Natural killer cell (primary cell): ENCODE measurements around the gene MIA2. TPM values are rescaled to one million over a fixed set of nuclear protein-coding genes. Genes with fewer than 3 reads are reported as not detected.

Experiments used
- ATAC-seq, 3 donors: fragments of 150-1000 bp in 2 of 3; fragments of 200-7000 bp in 1 of 3; cut with Tn5 transposase; 1 replicate in 1 of 3; 2 replicates in 2 of 3; pipeline ENCODE4 v1.10.0; 2021; ENCODE audit warnings: mild to moderate bottlenecking in 2 of 3, moderate library complexity in 2 of 3
- DNase-seq, 2 donors: peaks; one replicate each; pipeline versions ENCODE4 v3.0.0 to v3.0.0-alpha.2; 2013 to 2021; ENCODE audit warnings: mixed read lengths in 1 of 2
- H3K27ac ChIP-seq: one replicate; pipeline ENCODE4 v1.5.1; 2013; ENCODE audit warnings: mild to moderate bottlenecking, low read length
- H3K27me3 ChIP-seq: one replicate; pipeline ENCODE4 v1.6.1; 2013; ENCODE audit warnings: low read length; ENCODE audit not compliant: control insufficient read depth, insufficient read depth
- H3K36me3 ChIP-seq: one replicate; pipeline ENCODE4 v1.6.1; 2013; ENCODE audit warnings: low read length; ENCODE audit not compliant: control insufficient read depth, insufficient read depth
- H3K4me1 ChIP-seq: one replicate; pipeline ENCODE4 v1.6.1; 2013; ENCODE audit warnings: low read length; ENCODE audit not compliant: control insufficient read depth, insufficient read depth
- H3K4me3 ChIP-seq: one replicate; pipeline ENCODE4 v1.5.1; 2013; ENCODE audit warnings: low read length
- H3K9me3 ChIP-seq: one replicate; pipeline ENCODE4 v1.6.1; 2013; ENCODE audit warnings: low read length; ENCODE audit not compliant: control insufficient read depth, insufficient read depth
- H3K27ac Mint-ChIP-seq, 2 donors: one replicate each; pipeline ENCODE4 v1.8.0; 2022; ENCODE audit warnings: mild to moderate bottlenecking in 2 of 2, mixed read lengths in 2 of 2, moderate library complexity in 1 of 2
- H3K27me3 Mint-ChIP-seq, 2 donors: one replicate each; pipeline ENCODE4 v1.8.0; 2022; ENCODE audit warnings: low read depth in 2 of 2, mixed read lengths in 2 of 2
- H3K36me3 Mint-ChIP-seq: one replicate; pipeline ENCODE4 v1.8.0; 2022; ENCODE audit warnings: mixed read lengths
- H3K4me1 Mint-ChIP-seq, 2 donors: one replicate each; pipeline ENCODE4 v1.8.0; 2022; ENCODE audit warnings: mixed read lengths in 2 of 2
- H3K4me3 Mint-ChIP-seq: one replicate; pipeline ENCODE4 v1.8.0; 2022; ENCODE audit warnings: mild to moderate bottlenecking, moderate library complexity, mixed read lengths
- H3K9me3 Mint-ChIP-seq, 2 donors: one replicate each; pipeline ENCODE4 v1.8.0; 2022; ENCODE audit warnings: mixed read lengths in 2 of 2
- WGBS: methylation state at CpG from one replicate; pipeline ENCODE4 v1.1.7; 2013; ENCODE audit warnings: missing lambda C conversion rate; ENCODE audit not compliant: insufficient coverage; 5-methylcytosine and 5-hydroxymethylcytosine counted together
- intact Hi-C: fragments of 100-400 bp; cut with micrococcal nuclease; formaldehyde crosslinking; loops from one replicate; pipeline ENCODE4 v1.14.2; 2022
- total RNA-seq, 4 donors: library from RNA; stranded (reverse); fragments of 120-200 nt in 1 of 4; gene quantifications; one replicate each; pipeline versions ENCODE4 v1.2.3 to v1.2.4, GENCODE V29; 2013 to 2022
- TF ChIP-seq, protein P1 (sequence below): fragments of 200-600 bp; IDR thresholded peaks from one replicate; pipeline ENCODE4 v1.8.0; 2022; ENCODE audit warnings: antibody characterized with exemption

Gene MIA2
- total RNA-seq, 3 donors from 2014 or later (not counting 1 experiment from before 2014, with no cell fraction given), result 44.7 to 45.7 (median 45.4) TPM

DNA sequence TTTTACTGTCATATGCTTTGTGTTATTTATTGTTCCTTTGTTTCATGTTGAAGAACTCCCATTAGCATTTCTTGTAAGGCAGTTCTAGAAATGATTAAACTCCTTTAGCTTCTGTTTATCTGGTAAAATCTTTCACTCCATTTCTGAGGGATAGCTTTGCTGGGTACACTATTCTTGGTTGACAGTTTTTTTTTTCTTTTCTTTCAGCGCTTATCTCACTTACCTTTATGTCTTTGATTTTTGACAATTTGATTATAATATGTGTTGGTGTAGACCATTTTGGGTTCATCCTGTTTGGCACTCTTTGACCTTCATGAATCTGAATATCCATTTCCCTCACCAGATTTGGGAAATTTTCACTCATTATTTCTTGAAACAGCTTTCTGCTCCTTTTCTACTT lies 182.4 kb downstream of the MIA2 start:
- peaks cover 29 to 37% of the 10 kb centered on the region in 2 donors for H3K4me1 Mint-ChIP-seq

DNA sequence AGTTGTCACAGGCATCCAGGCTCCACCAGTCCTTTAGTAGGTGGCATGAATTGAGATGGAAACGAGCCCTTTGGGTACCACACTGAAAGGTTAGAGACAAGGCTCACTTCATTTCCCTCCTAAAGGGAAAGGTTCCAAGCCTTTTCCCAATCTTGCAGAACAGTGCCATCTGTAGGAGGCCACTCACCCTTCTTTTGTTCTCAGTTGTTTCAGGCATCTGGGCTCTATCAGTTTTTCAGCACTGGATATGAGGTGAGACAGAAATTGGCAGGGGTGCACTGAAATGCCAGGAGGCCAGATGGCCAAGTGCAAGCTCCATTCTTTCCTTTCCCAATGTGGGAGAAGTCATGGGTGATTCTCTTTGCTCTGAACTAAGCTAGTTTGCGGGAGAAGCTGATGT lies 183.3 kb downstream of the MIA2 start:
- Mint-ChIP-seq H3K36me3 (peaks cover 15% of the 10 kb centered on the region), H3K4me1 (peaks cover 38 to 43% of the 10 kb centered on the region in 2 donors), H3K27ac (no peak overlapping the region), H3K9me3 (peaks cover 3 to 17% of the 10 kb centered on the region in 2 donors), H3K27me3 (no peaks in the 10 kb centered on the region), H3K4me3 (no peak overlapping the region)
- DNase-seq (no peak), ATAC-seq (no peak)
- TF ChIP-seq, protein P1, sequence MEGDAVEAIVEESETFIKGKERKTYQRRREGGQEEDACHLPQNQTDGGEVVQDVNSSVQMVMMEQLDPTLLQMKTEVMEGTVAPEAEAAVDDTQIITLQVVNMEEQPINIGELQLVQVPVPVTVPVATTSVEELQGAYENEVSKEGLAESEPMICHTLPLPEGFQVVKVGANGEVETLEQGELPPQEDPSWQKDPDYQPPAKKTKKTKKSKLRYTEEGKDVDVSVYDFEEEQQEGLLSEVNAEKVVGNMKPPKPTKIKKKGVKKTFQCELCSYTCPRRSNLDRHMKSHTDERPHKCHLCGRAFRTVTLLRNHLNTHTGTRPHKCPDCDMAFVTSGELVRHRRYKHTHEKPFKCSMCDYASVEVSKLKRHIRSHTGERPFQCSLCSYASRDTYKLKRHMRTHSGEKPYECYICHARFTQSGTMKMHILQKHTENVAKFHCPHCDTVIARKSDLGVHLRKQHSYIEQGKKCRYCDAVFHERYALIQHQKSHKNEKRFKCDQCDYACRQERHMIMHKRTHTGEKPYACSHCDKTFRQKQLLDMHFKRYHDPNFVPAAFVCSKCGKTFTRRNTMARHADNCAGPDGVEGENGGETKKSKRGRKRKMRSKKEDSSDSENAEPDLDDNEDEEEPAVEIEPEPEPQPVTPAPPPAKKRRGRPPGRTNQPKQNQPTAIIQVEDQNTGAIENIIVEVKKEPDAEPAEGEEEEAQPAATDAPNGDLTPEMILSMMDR, result no peak
- intact Hi-C loops, result no loop called here
- Histone ChIP-seq H3K9me3 (peaks cover 7% of the 10 kb centered on the region), H3K4me1 (no peaks in the 10 kb centered on the region), H3K4me3 (no peak overlapping the region), H3K27me3 (no peaks in the 10 kb centered on the region), H3K27ac (no peak overlapping the region), H3K36me3 (no peaks in the 10 kb centered on the region)
- WGBS, result 100% methylated on average over 1 of the region's 2 CpGs

More for the DNA sequence above, 182.4 kb downstream of the MIA2 start:
- H3K9me3 Mint-ChIP-seq, result peaks cover 3 to 18% of the 10 kb centered on the region in 2 donors
- no peaks in the 10 kb centered on the region for H3K27me3 Mint-ChIP-seq
- H3K4me3 Mint-ChIP-seq, result no peak overlapping the region
- Histone ChIP-seq H3K27ac (no peak overlapping the region), H3K27me3 (no peaks in the 10 kb centered on the region), H3K9me3 (peaks cover 7% of the 10 kb centered on the region), H3K36me3 (no peaks in the 10 kb centered on the region), H3K4me1 (no peaks in the 10 kb centered on the region), H3K4me3 (no peak overlapping the region)
- no peak overlapping the region for H3K27ac Mint-ChIP-seq
- DNase-seq (no peak), ATAC-seq (no peak)
- H3K36me3 Mint-ChIP-seq, result peaks cover 15% of the 10 kb centered on the region
- WGBS, result no CpG with 5 or more reads among the region's 1 CpG
- intact Hi-C loops, result no loop called here
- TF ChIP-seq, protein P1, result no peak

DNA sequence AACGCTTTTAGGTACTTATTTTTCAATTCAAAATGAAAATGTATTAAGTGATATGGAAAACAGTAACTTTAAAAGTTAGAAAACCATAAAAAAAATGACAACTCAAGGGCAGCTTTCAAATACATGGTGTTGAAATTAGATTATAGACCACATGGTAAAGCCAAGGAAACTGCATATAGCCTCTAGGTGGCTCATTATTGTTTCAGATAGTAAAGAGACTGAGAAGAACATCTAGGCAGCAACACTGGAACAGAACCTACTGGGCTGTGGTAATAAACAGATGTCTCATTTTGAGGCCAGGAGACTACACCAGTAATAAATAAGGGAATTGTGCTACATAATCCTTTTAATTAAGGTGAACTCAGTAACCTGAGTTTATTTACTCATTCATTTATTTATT lies 185.6 kb downstream of the MIA2 start:
- no CpG with 5 or more reads among the region's 1 CpG for WGBS
- H3K36me3 Mint-ChIP-seq, result peaks cover 15% of the 10 kb centered on the region
- Histone ChIP-seq H3K27me3 (no peaks in the 10 kb centered on the region), H3K4me3 (no peak overlapping the region), H3K36me3 (no peaks in the 10 kb centered on the region), H3K9me3 (peaks cover 7% of the 10 kb centered on the region), H3K27ac (no peak overlapping the region), H3K4me1 (no peaks in the 10 kb centered on the region)
- TF ChIP-seq, protein P1, result no peak
- peak overlapping the region in 1 of 2 donors; percentile 41 for H3K27ac Mint-ChIP-seq
- ATAC-seq (no peak), DNase-seq (no peak)
- H3K27me3 Mint-ChIP-seq, result no peaks in the 10 kb centered on the region
- intact Hi-C loops, result no loop called here
- no peak overlapping the region for H3K4me3 Mint-ChIP-seq
- H3K4me1 Mint-ChIP-seq, result peaks cover 54 to 57% of the 10 kb centered on the region in 2 donors
- peaks cover 0 to 11% of the 10 kb centered on the region in 2 donors for H3K9me3 Mint-ChIP-seq

DNA sequence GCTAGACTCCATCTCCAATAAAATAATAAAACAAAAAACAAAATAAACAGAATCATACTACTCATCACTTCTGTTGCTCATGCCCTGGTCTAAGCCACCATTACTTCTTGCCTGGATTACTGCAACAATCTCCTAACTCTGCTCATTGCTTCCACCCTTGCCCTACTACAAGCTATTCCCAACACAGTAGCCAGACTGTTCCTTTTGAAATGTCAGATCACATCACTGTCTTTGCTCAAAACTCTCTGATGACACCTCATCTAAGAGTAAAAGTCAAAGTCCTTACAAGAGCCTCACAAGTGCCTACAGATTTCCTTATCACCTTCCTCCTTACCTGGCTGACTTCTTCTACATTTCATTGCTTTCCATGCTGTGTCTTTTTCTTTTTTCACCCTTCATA lies 188.5 kb downstream of the MIA2 start:
- ATAC-seq (no peak), DNase-seq (no peak)
- H3K36me3 ChIP-seq, result no peaks in the 10 kb centered on the region
- no peak overlapping the region for H3K27ac ChIP-seq
- no peak overlapping the region for H3K4me3 ChIP-seq
- intact Hi-C loops, result no loop called here
- Mint-ChIP-seq H3K27ac (peak overlapping the region in 1 of 2 donors; percentile 8), H3K36me3 (peaks cover under 1% of the 10 kb centered on the region), H3K4me1 (peaks cover 60 to 63% of the 10 kb centered on the region in 2 donors), H3K27me3 (no peaks in the 10 kb centered on the region), H3K4me3 (no peak overlapping the region), H3K9me3 (no peaks in the 10 kb centered on the region)
- H3K9me3 ChIP-seq, result no peaks in the 10 kb centered on the region
- no peaks in the 10 kb centered on the region for H3K27me3 ChIP-seq
- TF ChIP-seq, protein P1, result no peak
- H3K4me1 ChIP-seq, result peaks cover 2% of the 10 kb centered on the region
